DMS153 (cell line): Measurements from ENCODE around the gene LTA.

ENCODE experiments used
- DNase-seq: peaks from one replicate; lab custom pipeline; 2025; lab: John Stamatoyannopoulos, UW

Gene LTA

GRCh38 chr6:31572041-31572911 lies at the start of gene LTA:
TSS of gene LTA (plus strand) at chr6:31572289. CDS start at chr6:31572743, 454 bp downstream.
- no peak for DNase-seq

GRCh38 chr6:31525553-31525931 lies 46.5 kb upstream of the LTA start:
- no peak for DNase-seq

GRCh38 chr6:31525932-31526591 lies 46.0 kb upstream of the LTA start:
- DNase-seq, result no peak

- DNase-seq, result no peak
Measured at GRCh38 chr6:31528307-31528777, 43.7 kb upstream of the LTA start.

- DNase-seq, result no peak
Measured at GRCh38 chr6:31528821-31529328, 43.2 kb upstream of the LTA start, which contains the start of gene MCCD1. TSS of gene MCCD1 (plus strand) at chr6:31528962. CDS start at chr6:31529015, 53 bp downstream.

DNA sequence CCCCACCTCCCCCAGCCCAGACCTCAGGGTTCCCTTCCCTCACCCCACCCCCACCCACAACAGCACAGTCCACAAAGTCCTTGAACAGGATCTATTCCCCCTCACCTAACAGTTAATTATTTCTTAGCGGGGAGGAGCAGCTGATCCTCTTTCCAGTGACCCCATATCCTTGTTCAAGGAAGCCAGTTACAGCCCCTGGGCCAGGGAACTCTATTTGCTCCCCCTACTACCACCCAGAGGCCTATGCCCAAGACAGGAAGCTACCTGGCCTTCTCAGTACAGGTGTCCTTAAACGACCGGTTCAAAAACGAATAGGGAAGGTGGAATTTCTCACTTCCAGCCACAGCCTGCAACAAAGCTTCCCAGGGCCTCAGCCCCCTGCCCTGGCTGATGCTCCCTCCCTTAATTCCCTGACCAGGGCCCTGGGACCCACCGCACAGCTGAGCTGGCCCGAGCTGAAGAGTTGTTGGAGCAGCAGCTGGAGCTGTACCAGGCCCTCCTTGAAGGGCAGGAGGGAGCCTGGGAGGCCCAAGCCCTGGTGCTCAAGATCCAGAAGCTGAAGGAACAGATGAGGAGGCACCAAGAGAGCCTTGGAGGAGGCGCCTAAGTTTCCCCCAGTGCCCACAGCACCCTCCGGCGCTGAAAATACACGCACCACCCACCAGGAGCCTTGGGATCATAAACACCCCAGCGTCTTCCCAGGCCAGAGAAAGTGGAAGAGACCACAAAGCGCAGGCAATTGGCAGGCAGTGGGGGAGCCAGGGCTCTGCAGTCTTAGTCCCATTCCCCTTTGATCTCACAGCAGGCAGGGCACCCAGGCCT lies 42.5 kb upstream of the LTA start:
- no peak for DNase-seq

- DNase-seq, result no peak
Measured at GRCh38 chr6:31530659-31531058, 41.4 kb upstream of the LTA start.

GRCh38 chr6:31531162-31531561 lies 40.9 kb upstream of the LTA start:
- DNase-seq, result no peak

- DNase-seq, result no peak
Measured at GRCh38 chr6:31531771-31532643, 40.1 kb upstream of the LTA start.

DNA sequence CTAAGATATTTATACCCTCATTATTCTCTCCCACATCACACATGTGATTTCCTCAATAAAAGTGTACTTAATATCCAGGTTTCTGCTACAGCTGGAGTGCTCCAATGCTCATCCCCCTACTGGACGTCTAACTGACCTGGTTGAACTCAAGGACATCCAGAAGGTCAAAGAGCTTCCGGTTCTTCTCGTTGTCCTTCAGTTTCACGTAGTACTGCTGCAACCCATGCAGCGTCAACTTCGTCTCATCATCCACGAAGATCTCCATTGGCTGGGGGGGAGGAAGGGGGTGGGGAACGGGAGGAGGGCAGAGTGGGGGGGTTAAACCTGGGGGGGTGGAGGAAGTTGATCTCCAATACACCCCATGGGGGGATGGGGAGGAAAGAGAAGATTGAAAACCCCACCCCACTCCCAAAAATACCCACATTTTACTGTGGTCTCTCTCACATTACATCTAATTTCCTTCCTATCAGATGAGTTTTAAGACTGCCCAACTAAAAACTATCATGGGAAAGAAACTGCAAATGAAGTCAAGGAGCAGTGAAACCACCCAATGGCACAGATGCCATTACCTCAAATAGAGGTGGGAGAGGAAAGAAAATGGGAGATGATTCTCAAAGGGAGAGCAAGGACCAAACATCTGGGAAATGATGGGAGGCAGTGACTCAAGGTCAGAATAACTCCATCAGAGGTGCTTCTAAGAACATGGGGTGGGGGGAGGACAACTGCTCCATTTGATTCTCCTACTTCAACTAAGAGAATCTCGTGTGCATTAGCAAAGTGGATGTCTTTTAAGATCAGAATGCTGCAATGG lies 39.2 kb upstream of the LTA start:
- DNase-seq, result no peak

- DNase-seq, result no peak
Measured at GRCh38 chr6:31533455-31533841, 38.6 kb upstream of the LTA start.

DNA sequence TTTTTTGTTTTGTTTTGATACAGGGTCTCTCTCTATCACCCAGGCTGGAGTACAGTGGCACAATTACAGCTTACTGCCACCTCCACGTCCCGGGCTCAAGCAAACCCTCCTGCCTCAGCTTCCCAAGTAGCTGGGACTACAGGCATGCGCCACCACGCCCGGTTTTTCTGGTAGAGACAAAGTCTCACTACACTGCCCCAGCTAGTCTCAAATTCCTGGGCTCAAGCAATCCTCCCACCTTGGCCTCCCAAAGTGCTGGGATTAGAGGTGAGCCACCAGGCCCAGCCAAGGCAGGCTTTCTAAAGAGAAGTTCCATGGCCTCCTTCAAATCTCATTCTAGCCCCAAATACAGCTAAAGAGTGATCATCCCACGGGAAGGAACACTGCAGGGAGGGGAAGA lies 38.1 kb upstream of the LTA start:
- DNase-seq, result no peak

GRCh38 chr6:31534521-31535040 lies 37.5 kb upstream of the LTA start:
- no peak for DNase-seq

GRCh38 chr6:31535538-31536324 lies 36.4 kb upstream of the LTA start:
- DNase-seq, result no peak

DNA sequence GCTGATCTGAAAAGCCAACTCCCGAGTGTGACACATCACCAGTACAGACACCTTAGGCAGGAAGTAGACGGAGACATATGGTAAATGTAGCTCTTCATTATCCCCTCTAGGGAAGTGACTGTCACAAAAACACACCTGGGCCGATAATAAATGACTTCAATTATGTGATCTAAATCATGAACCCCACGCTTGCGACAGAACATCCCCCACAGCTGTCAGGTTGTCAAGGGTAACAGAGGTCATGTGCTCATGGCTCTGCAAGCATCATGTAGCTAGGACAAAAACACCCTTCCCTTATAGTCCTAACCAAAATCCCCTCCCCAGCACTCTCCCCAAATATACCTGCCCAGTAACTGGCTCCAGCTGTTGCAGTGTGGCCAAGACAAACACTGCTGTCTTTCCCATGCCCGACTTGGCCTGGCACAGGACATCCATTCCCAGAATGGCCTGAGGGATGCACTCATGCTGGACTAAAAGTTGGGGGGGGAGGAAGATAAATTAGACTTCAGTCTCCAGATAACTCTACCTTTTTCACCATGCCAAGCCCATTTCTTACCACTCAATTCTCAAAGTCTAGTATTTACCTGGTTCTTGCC lies 33.2 kb upstream of the LTA start:
- DNase-seq, result no peak

DNA sequence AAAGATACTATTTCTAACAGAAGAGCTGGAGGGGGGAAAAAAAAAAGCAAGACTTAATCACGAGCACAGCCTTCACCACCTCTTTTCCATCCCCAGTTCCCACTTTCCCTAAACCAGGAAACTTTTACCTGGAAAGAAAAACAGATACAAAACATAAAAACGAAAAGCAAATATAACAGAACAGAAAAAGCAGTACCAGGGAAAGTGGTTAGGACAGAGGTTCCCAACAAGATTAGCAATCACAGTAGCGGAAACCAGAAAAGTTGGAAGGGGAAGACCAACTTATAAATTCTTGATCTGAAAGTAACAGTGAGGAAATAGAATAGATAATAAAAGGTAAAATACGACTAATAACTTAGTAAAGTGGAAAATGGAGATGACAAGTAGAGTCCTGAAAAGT lies 31.4 kb upstream of the LTA start:
- DNase-seq, result no peak

GRCh38 chr6:31541059-31541657 lies 30.9 kb upstream of the LTA start:
- no peak for DNase-seq
